Calu3 (cell line): ENCODE measurements around the gene TNFRSF4. TPM values are rescaled to one million over a fixed set of nuclear protein-coding genes. Genes with fewer than 3 reads are reported as not detected.

ENCODE experiments used
- BruUV-seq: library from RNA; stranded (reverse); fragments of 400-500 nt; replicated peaks from 2 replicates; lab custom pipeline; 2021; lab: Mats Ljungman, UMichigan
- CTCF ChIA-PET: fragments of 300-600 bp; sonication (Branson Sonifier 250); formaldehyde crosslinking; loops from one replicate; lab custom pipeline; 2022; ENCODE audit warnings: antibody characterized with exemption; lab: Charles Lee
- DNase-seq: peaks from one replicate; pipeline ENCODE4 v3.0.0; 2022
- H3K27ac Mint-ChIP-seq: one replicate; pipeline ENCODE4 v1.8.0; 2022; ENCODE audit warnings: mixed read lengths; ENCODE audit not compliant: unreplicated experiment
- H3K27me3 Mint-ChIP-seq: one replicate; pipeline ENCODE4 v1.8.0; 2022; ENCODE audit warnings: mixed read lengths; ENCODE audit not compliant: unreplicated experiment
- H3K36me3 Mint-ChIP-seq: one replicate; pipeline ENCODE4 v1.8.0; 2022; ENCODE audit warnings: mild to moderate bottlenecking, moderate library complexity, mixed read lengths; ENCODE audit not compliant: insufficient read depth, unreplicated experiment
- H3K4me1 Mint-ChIP-seq: one replicate; pipeline ENCODE4 v1.8.0; 2022; ENCODE audit warnings: mild to moderate bottlenecking, low read depth, mixed read lengths; ENCODE audit not compliant: unreplicated experiment
- H3K4me3 Mint-ChIP-seq: one replicate; pipeline ENCODE4 v1.8.0; 2022; ENCODE audit warnings: mild to moderate bottlenecking, low read depth, moderate library complexity, mixed read lengths; ENCODE audit not compliant: unreplicated experiment
- H3K9me3 Mint-ChIP-seq: one replicate; pipeline ENCODE4 v1.8.0; 2022; ENCODE audit warnings: low read depth, mixed read lengths; ENCODE audit not compliant: unreplicated experiment
- intact Hi-C: fragments of 100-400 bp; cut with micrococcal nuclease; formaldehyde crosslinking; loops from one replicate; pipeline ENCODE4 v1.10.0; 2022; ENCODE audit not compliant: unreplicated experiment
- total RNA-seq: library from RNA; stranded (reverse); gene quantifications from 2 replicates; pipeline ENCODE4 v1.2.3, GENCODE V29; 2022
- TF ChIP-seq, protein P1 (sequence below): fragments of 200-600 bp; IDR thresholded peaks from one replicate; pipeline ENCODE4 v1.8.0; 2022; ENCODE audit warnings: antibody characterized with exemption; ENCODE audit not compliant: unreplicated experiment

TNFRSF4 gene
- total RNA-seq, 1 experiment from 2014 or later: not detected

DNA sequence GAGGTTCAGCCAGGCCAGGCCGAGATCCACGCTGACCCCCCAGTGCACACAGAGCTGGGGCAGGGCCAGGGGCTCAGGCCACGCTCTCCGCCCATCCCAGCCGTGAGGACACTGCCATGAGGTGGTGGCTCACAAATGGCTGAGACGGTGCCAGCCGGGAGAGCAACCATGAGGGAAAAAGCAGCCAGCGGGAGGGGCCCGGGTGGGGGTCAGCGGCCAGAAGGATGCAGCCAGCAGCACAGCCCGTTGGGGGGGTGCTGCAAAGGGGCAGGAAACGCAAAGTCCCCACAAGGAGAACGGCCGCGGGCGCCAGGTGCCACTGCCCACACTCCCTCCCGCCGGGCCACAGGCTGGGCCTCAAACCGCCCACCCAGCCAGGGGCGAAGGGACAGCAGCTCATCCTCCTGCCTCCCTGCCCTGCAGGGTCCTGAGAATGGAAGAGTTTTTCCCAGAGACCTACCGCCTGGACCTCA, 32.0 kb downstream of the TNFRSF4 start:
- intact Hi-C loops: no loop called here
- CTCF ChIA-PET: no interaction called here
- H3K4me1 Mint-ChIP-seq: peaks cover 3% of the 10 kb centered on the region
- no peak for DNase-seq
- H3K4me3 Mint-ChIP-seq: no peak overlapping the region
- no TSS peak for BruUV-seq
- H3K27ac Mint-ChIP-seq: no peak overlapping the region
- TF ChIP-seq, protein P1, sequence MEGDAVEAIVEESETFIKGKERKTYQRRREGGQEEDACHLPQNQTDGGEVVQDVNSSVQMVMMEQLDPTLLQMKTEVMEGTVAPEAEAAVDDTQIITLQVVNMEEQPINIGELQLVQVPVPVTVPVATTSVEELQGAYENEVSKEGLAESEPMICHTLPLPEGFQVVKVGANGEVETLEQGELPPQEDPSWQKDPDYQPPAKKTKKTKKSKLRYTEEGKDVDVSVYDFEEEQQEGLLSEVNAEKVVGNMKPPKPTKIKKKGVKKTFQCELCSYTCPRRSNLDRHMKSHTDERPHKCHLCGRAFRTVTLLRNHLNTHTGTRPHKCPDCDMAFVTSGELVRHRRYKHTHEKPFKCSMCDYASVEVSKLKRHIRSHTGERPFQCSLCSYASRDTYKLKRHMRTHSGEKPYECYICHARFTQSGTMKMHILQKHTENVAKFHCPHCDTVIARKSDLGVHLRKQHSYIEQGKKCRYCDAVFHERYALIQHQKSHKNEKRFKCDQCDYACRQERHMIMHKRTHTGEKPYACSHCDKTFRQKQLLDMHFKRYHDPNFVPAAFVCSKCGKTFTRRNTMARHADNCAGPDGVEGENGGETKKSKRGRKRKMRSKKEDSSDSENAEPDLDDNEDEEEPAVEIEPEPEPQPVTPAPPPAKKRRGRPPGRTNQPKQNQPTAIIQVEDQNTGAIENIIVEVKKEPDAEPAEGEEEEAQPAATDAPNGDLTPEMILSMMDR: no peak
- H3K9me3 Mint-ChIP-seq: no peaks in the 10 kb centered on the region
- no peaks in the 10 kb centered on the region for H3K27me3 Mint-ChIP-seq
- peaks cover 19% of the 10 kb centered on the region for H3K36me3 Mint-ChIP-seq

DNA sequence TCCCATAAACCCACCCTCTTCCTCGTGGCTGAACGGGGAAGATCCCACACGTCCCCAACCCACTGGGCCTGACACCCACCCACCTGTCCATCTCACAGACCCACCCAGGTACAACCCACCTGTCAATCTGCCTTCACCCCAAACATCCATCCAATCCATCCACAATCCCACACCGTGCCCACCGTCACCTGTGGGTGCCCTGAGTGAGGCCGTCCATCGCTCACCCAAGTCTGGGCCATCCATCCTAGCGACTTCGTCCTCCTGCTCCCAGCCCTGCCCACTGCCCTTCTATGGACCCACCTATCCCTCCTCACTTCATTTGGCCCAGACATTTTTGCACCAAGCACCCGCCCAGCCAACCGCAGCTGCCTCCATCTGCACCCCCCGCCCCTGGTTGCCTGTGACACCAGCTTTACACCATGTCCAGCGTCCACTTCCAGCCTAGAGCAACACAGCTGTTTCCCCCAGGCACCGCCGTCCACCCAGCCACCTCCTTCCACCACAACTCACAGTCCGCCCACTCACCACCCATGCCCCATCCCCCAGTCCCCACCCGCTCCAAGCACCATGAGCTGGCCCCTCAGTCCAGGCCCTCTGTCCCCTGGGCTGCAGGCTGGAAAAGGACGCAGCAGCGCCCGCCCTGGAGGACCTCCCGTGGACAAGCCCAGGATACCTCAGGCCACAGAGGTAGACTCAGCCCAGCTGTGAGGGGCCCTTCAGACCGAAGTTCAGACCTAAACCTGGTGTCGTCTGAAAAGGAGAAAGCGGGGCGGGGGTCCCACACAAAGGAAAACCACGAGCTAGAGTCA, 32.6 kb downstream of the TNFRSF4 start:
- BruUV-seq: no TSS peak
- H3K9me3 Mint-ChIP-seq: no peaks in the 10 kb centered on the region
- no peak overlapping the region for H3K27ac Mint-ChIP-seq
- no peak for DNase-seq
- H3K4me1 Mint-ChIP-seq: peaks cover 8% of the 10 kb centered on the region
- intact Hi-C loops: no loop called here
- no peaks in the 10 kb centered on the region for H3K27me3 Mint-ChIP-seq
- H3K36me3 Mint-ChIP-seq: peaks cover 24% of the 10 kb centered on the region
- TF ChIP-seq, protein P1: no peak
- H3K4me3 Mint-ChIP-seq: no peak overlapping the region
- CTCF ChIA-PET: interaction anchor here (0.8 kb wide), 1 partner anchor 52 kb away, joined by 5 read pairs; no protein-coding TSS in a partner anchor

DNA sequence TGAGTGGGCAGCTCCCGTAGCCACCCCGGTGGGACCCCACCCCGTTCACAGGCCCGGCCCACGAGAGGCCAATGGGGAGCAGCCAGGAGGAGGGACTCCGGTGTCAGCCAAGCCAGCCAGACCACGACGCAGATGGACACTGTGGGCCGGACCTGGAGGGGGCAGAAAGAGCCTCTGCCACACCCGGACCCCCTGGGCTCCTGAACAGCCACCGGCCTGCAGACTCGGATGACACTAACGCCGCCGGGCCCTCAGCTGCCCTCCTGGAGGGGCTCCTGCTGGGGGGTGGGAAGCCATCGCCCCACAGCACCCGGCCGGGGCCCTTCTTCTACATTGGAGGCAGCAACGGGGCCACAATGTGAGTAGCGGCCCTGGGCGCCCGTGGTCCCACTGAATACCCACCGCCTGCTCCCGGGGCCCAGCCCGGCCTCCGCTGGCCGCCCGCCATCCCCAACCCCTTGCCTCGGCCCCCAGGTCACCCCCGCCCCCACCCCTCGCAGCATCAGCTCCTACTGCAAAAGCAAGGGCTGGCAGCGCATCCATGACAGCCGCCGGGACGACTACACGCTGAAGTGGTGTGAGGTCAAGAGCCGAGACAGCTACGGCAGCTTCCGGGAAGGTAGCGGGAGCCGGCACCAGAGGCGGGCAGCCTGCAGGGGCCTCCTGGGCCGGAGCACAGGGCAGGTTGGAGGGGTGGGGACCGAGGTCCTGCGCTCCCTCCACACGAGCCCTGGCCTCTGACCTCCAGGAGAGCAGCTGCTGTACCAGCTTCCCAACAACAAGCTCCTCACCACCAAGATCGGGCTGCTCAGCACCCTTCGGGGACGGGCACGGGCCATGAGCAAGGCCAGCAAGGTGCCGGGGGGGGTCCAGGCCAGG, 33.7 kb downstream of the TNFRSF4 start:
- BruUV-seq: no TSS peak

More for the DNA sequence above, 33.7 kb downstream of the TNFRSF4 start:
- H3K27ac Mint-ChIP-seq: no peak overlapping the region
- no peaks in the 10 kb centered on the region for H3K9me3 Mint-ChIP-seq
- DNase-seq: no peak
- peaks cover 27% of the 10 kb centered on the region for H3K36me3 Mint-ChIP-seq
- intact Hi-C loops: no loop called here
- H3K27me3 Mint-ChIP-seq: no peaks in the 10 kb centered on the region
- TF ChIP-seq, protein P1: no peak
- CTCF ChIA-PET: interaction anchor here (0.8 kb wide), 1 partner anchor 51 kb away, joined by 5 read pairs; no protein-coding TSS in a partner anchor
- H3K4me1 Mint-ChIP-seq: peaks cover 8% of the 10 kb centered on the region
- H3K4me3 Mint-ChIP-seq: no peak overlapping the region
